Uterus (tissue), 4 donors: ENCODE results near the gene SPDYE6. TPM values are rescaled to one million over a fixed set of nuclear protein-coding genes. Genes with fewer than 3 reads are reported as not detected.
A peak's percentile ranks its signal among the peaks of the same experiment; 100 is the strongest.
"Not testable (repeated sequence)": the region's sequence is repeated elsewhere in the genome, so short reads cannot be mapped to it uniquely, and the experiment has no call there.

Experiments used
- DNase-seq, 2 donors: peaks; one replicate each; pipeline ENCODE4 v3.0.0-alpha.2; 2019 to 2020
- H3K27ac ChIP-seq, 2 donors: fragments of 200-600 bp; sonication (generic); 1 replicate in 1 of 2; 2 replicates in 1 of 2; pipeline ENCODE4 v1.5.1; 2016 to 2018
- H3K27me3 ChIP-seq, 2 donors: fragments of 200-600 bp; sonication (generic); one replicate each; pipeline ENCODE4 v1.5.1; 2018 to 2019; ENCODE audit warnings: control low read depth in 1 of 2
- H3K36me3 ChIP-seq, 2 donors: fragments of 200-600 bp; sonication (generic); one replicate each; pipeline ENCODE4 v1.5.1; 2019; ENCODE audit warnings: control low read depth in 1 of 2
- H3K4me1 ChIP-seq, 2 donors: fragments of 200-600 bp; sonication (generic); one replicate each; pipeline ENCODE4 v1.5.1; 2018 to 2019; ENCODE audit warnings: control low read depth in 1 of 2
- H3K4me3 ChIP-seq, 2 donors: fragments of 200-600 bp; sonication (generic); 1 replicate in 1 of 2; 2 replicates in 1 of 2; pipeline ENCODE4 v1.5.1; 2018 to 2019; ENCODE audit warnings: mild to moderate bottlenecking in 1 of 2
- H3K9me3 ChIP-seq, 2 donors: fragments of 200-600 bp; sonication (generic); one replicate each; pipeline ENCODE4 v1.5.1; 2019; ENCODE audit warnings: control low read depth in 1 of 2
- CTCF ChIP-seq, 4 experiments: fragments of 200-600 bp in 2 of 4; fragments of 450-650 bp in 2 of 4; sonication (generic) in 2 of 4; IDR thresholded peaks; one replicate each; pipeline ENCODE4 v1.5.1; 2016 to 2019; ENCODE audit warnings: antibody characterized with exemption in 4 of 4, mild to moderate bottlenecking in 2 of 4, moderate library complexity in 1 of 4
- POLR2A ChIP-seq, 2 donors: fragments of 450-650 bp; IDR thresholded peaks; one replicate each; pipeline ENCODE4 v1.6.1; 2016; ENCODE audit warnings: antibody characterized with exemption in 2 of 2, mild to moderate bottlenecking in 1 of 2, moderate library complexity in 1 of 2
- intact Hi-C: fragments of 100-400 bp; cut with DNase I; formaldehyde crosslinking; loops from one replicate; pipeline ENCODE4 v1.15.1; 2023; ENCODE audit warnings: low total_unique reads
- total RNA-seq, 4 donors: library from RNA; depleted of rRNA in 3 of 4; stranded (reverse); fragments of >200 nt in 3 of 4; gene quantifications; one replicate each; pipeline versions ENCODE4 v1.1.0 to v1.2.4, GENCODE V29; 2014 to 2023
- donor health status: DM: yes; HTN: yes; CAD: no.

SPDYE6 gene
- total RNA-seq, 4 donors from 2014 or later: not detected

- Histone ChIP-seq H3K9me3 (no peaks in the 10 kb centered on the region), H3K36me3 (no peaks in the 10 kb centered on the region), H3K4me1 (no peaks in the 10 kb centered on the region), H3K27me3 (no peaks in the 10 kb centered on the region), H3K4me3 (no peak overlapping the region), H3K27ac (no peak overlapping the region)
- intact Hi-C loops: no loop called here
- DNase-seq: no peak
- TF ChIP-seq POLR2A (IDR thresholded peaks at IDR 0.05) (no peak), CTCF (IDR thresholded peaks at IDR 0.05) (no peak)
Observed at GRCh38 chr7:102305414-102306268, 50.6 kb downstream of the SPDYE6 start.

- H3K27ac ChIP-seq: no peak overlapping the region
- no peak for TF ChIP-seq POLR2A (IDR thresholded peaks at IDR 0.05)
- TF ChIP-seq CTCF (IDR thresholded peaks at IDR 0.05): no peak
- intact Hi-C loops: no loop called here
Observed at GRCh38 chr7:102304668-102305067, 51.6 kb downstream of the SPDYE6 start.

GRCh38 chr7:102303669-102304422 is 52.4 kb downstream of the SPDYE6 start:
- no peak for DNase-seq
- H3K36me3 ChIP-seq: no peaks in the 10 kb centered on the region
- intact Hi-C loops: no loop called here
- H3K4me1 ChIP-seq: no peaks in the 10 kb centered on the region
- H3K27me3 ChIP-seq: no peaks in the 10 kb centered on the region
- H3K9me3 ChIP-seq: no peaks in the 10 kb centered on the region
- no peak for TF ChIP-seq CTCF (IDR thresholded peaks at IDR 0.05)
- TF ChIP-seq POLR2A (IDR thresholded peaks at IDR 0.05): no peak
- H3K27ac ChIP-seq: no peak overlapping the region
- no peak overlapping the region for H3K4me3 ChIP-seq

More at GRCh38 chr7:102304668-102305067, 51.6 kb downstream of the SPDYE6 start:
- no peaks in the 10 kb centered on the region for H3K4me1 ChIP-seq
- peak in 1 of 2 donors; percentile 45 for DNase-seq
- no peaks in the 10 kb centered on the region for H3K36me3 ChIP-seq
- H3K27me3 ChIP-seq: no peaks in the 10 kb centered on the region
- no peak overlapping the region for H3K4me3 ChIP-seq
- no peaks in the 10 kb centered on the region for H3K9me3 ChIP-seq

- Histone ChIP-seq H3K36me3 (no peaks in the 10 kb centered on the region), H3K27ac (no peak overlapping the region), H3K4me3 (no peak overlapping the region), H3K9me3 (no peaks in the 10 kb centered on the region), H3K4me1 (no peaks in the 10 kb centered on the region), H3K27me3 (no peaks in the 10 kb centered on the region)
- TF ChIP-seq CTCF (IDR thresholded peaks at IDR 0.05) (no peak), POLR2A (IDR thresholded peaks at IDR 0.05) (no peak)
- DNase-seq: no peak
- intact Hi-C loops: no loop called here
Observed at GRCh38 chr7:102302025-102302424, 54.2 kb downstream of the SPDYE6 start.

GRCh38 chr7:102301367-102301766 is 54.9 kb downstream of the SPDYE6 start:
- intact Hi-C loops, H3K4me3 ChIP-seq, H3K36me3 ChIP-seq, H3K4me1 ChIP-seq, H3K27ac ChIP-seq, DNase-seq, H3K27me3 ChIP-seq, H3K9me3 ChIP-seq: not testable (repeated sequence)
